NCI-H460 (cell line): ENCODE measurements around the gene SRM. TPM values are rescaled to one million over a fixed set of nuclear protein-coding genes. Genes with fewer than 3 reads are reported as not detected.
"Not testable (repeated sequence)": the region's sequence is repeated elsewhere in the genome, so short reads cannot be mapped to it uniquely, and the experiment has no call there.

Experiments used
- DNase-seq: peaks from one replicate; pipeline ENCODE4 v3.0.0-alpha.2; 2016; ENCODE audit warnings: low read depth; ENCODE audit errors: extremely low read depth
- total RNA-seq: library from RNA; depleted of rRNA; stranded (reverse); fragments of >200 nt; shearing (Covaris generic); gene quantifications from 2 replicates; pipeline ENCODE4 v1.2.3, GENCODE V29; 2014; rRNA removed

Gene SRM
- total RNA-seq, 1 experiment from 2014 or later: 40.3 TPM

DNA sequence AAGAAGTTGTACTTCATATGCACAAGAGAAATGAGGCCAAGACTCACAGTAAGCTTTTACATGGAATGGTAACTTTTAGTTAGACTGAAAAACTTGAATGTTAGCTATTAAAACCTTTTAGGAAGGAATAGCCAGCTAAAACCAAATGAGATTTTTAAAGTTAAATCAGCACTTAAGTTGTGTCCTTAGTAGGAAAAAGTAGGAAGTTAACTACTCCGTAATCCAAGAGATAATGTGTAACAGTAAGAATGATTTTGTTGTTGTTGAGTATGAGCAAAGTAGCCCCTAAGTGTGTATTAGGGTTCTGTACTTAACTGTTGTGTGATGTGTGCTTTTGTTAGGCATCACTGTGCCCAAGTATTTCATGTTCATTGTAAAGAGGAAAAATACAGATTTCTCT, 34.2 kb downstream of the SRM start:
- no peak for DNase-seq

DNA sequence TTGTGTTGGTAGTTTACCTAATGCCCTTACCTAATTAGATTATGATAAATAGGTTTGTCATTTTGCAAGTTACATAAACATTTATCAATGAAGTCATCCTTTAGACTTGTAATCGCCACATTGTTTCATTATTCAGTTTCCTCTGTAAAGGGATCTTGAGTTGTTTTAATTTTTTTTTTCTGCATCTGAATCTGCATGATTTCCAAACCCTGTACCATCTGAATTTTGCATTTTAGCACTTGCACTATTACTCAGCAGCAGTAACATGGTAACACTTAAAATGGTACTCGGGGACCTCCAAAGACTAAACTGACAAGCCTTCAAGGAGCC, 35.0 kb downstream of the SRM start:
- DNase-seq: no peak

DNA sequence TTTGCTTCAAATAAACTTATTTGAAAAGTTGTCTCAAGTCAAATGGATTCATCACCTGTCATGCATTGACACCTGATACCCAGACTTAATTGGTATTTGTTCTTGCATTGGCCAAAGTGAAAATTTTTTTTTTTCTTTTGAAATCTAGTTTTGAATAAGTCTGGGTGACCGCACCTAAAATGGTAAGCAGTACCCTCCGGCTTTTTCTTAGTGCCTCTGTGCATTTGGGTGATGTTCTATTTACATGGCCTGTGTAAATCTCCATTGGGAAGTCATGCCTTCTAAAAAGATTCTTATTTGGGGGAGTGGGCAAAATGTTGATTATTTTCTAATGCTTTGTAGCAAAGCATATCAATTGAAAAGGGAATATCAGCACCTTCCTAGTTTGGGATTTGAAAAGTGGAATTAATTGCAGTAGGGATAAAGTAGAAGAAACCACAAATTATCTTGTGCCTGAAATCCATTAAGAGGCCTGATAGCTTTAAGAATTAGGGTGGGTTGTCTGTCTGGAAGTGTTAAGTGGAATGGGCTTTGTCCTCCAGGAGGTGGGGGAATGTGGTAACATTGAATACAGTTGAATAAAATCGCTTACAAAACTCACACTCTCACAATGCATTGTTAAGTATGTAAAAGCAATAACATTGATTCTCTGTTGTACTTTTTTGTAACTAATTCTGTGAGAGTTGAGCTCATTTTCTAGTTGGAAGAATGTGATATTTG, 35.5 kb downstream of the SRM start:
- no peak for DNase-seq

DNA sequence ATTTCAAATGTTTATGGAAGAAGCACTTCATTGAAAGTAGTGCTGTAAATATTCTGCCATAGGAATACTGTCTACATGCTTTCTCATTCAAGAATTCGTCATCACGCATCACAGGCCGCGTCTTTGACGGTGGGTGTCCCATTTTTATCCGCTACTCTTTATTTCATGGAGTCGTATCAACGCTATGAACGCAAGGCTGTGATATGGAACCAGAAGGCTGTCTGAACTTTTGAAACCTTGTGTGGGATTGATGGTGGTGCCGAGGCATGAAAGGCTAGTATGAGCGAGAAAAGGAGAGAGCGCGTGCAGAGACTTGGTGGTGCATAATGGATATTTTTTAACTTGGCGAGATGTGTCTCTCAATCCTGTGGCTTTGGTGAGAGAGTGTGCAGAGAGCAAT, 36.6 kb downstream of the SRM start:
- no peak for DNase-seq

DNA sequence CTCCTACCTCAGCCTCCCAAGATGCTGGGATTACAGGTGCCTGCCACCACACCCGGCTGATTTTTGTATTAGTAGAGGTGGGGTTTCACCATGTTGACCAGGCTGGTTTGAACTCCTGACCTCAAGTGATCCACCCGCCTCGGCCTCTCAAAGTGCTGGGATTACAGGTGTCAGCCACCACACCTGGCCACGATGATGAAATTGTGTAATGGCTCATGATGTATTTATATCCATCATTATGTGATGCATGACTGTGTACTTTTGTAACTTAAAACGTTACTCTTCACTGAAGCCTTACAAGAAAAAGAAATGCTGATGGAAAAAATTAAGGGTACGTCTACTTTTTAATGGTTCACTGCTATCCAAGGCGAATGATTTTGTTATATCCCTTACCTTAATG, 39.8 kb downstream of the SRM start:
- no peak for DNase-seq

DNA sequence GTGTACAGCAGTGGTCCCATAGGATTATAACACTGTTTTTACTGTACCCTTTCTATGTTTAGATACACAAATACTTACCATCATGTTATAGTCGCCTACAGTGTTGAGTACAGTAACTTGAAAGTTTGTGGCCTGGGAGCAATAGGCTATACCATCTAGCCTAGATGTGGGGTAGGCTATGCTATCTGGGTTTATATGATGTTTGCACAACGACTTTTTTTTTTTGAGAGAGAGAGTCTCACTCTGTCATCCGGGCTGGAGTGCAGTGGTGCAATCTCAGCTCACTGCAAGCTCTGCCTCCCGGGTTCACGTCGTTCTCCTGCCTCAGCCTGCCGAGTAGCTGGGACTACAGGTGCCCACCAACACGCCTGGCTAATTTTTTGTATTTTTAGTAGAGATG, 40.5 kb downstream of the SRM start:
- not testable (repeated sequence) for DNase-seq

DNA sequence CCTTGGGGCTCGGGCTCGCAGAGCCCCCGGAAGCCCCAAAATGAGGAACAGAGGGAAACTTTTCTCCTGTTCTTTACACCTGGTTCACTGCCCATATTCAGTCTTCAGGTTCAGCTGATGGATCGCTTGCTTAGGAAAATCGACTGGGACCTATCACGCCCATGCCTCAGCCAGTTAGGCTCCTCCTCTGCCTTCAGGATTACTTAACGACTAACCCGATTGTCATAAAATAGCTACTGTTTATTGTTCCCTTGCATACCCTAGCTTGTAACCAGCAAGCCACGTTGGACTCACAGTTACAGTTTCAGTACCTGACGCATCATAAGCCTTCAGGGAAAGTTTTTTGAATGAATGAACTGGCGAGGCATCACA, 46.7 kb downstream of the SRM start:
- DNase-seq: no peak

DNA sequence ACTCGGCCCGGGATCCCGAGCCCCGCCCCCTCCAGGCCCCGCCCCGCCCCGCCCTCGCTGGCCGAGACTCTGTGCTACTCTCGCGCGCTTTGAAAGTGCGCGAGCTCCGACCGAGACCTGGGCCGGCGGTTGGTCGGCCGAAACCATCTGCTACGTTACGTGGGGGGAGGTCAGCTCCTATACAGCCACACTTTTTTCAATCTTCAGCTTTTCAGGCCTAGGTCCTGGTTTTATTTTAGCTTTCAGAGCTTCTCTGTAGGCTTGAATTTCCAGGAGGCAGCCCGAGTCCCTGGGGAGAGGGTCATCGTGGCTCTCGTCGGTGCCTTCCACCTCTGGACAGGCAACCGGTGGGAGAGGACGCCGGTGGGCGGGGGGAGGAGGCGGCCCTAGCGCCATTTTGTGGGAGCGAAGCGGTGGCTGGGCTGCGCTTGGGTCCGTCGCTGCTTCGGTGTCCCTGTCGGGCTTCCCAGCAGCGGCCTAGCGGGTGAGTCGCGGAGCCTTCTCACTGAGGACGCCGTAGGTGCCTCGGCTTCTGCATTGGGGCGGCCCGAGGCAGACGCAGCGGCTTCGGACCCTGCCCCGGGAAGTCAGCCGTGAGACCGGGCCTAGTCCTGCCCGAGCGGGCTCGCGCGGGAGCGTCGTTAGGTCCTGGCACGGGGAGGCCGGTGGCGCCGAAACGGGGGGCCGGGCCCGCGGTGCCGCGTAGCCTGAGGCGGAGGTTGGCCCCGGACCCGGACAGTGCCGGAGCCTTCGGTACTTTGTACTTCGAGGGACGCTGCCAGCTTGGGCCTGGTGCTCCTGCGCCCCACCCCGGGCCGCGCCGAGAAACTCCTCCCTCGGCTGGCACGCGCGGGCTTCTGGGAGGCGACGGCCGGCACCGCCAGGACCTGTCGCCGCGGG, 47.3 kb downstream of the SRM start, which contains the start of gene TARDBP:
TSS of gene TARDBP (plus strand) at position 395 of the 900 bp plus-strand sequence. CDS start 1,074 bp downstream, outside the sequence.
- peak; percentile 77 for DNase-seq

Other genes starting within 250 kb of the SRM start
- gene TARDBP, start 47.4 kb downstream of the SRM start, total RNA-seq: 35.2 and 52.5 TPM in 2 replicates
- not detected in 2 replicates for gene MASP2, start 12.8 kb downstream of the SRM start, total RNA-seq
- gene EXOSC10, start 39.9 kb upstream of the SRM start, total RNA-seq: 54.4 and 57.3 TPM in 2 replicates
- gene ANGPTL7, start 129.3 kb upstream of the SRM start, total RNA-seq: not detected in 2 replicates
- 29.3 and 30.0 TPM in 2 replicates for gene MTOR, start 202.5 kb upstream of the SRM start, total RNA-seq
- 13.6 TPM in 2 replicates for gene UBIAD1, start 213.2 kb upstream of the SRM start, total RNA-seq